GM21360 (cell line): ENCODE data around the gene C1S.
"Not testable (repeated sequence)": the region's sequence is repeated elsewhere in the genome, so short reads cannot be mapped to it uniquely, and the experiment has no call there.

Experiments
- ATAC-seq: cut with Tn5 transposase; IDR thresholded peaks from one replicate; pipeline ENCODE4 v1.9.1; 2021; ENCODE audit warnings: mild to moderate bottlenecking, moderate library complexity; ENCODE audit not compliant: unreplicated experiment

C1S gene

GRCh38 chr12:7060353-7060954, at the start of gene C1S:
TSS of gene C1S (plus strand) at chr12:7060718. CDS start at chr12:7061913, 1,195 bp downstream.
- ATAC-seq, result no peak

DNA sequence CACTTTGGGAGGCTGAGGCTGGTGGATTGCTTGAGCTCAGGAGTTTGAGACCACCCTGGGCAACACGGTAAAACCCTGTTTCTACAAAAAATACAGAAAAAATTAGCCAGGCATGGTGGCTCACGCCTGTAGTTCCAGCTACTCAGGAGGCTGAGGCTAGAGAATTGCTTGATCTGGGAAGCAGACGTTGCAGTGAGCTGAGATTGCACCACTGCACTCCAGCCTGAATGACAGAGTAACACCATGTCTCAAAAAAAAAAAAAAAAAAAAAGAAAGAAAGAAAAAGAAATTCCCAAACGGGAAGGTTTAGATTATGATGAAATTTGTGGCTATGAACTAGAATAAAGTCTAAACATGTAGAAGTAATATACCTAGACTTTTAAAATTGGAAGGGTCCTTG, 49.1 kb upstream of the C1S start:
- not testable (repeated sequence) for ATAC-seq

DNA sequence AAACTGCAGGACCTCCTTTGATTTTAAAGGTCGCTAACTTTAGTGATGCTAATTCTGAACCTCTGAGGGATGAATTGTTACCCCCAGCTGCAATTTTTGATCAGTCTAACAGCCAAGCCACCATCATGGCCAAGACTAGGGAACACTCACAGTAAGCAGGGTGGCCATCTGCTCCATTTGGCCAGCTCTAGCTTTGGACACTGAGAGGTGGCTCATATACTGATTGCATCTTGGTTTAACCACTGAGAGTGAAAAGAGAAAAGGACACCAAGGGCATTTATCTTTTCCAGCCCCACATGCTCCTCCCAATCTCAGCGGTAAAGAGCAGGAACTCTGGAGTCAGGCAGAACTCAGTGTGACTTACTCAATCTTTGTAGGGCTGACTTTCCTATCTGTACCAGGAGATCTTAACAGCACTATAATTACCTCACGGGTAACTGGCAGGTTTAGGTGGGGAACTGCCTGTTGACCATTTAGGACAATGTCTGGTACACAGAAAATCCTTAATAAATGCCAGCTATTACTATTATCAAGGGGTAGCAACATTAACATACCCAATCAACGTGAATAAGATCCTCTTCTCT, 48.4 kb upstream of the C1S start:
- ATAC-seq, result no peak

DNA sequence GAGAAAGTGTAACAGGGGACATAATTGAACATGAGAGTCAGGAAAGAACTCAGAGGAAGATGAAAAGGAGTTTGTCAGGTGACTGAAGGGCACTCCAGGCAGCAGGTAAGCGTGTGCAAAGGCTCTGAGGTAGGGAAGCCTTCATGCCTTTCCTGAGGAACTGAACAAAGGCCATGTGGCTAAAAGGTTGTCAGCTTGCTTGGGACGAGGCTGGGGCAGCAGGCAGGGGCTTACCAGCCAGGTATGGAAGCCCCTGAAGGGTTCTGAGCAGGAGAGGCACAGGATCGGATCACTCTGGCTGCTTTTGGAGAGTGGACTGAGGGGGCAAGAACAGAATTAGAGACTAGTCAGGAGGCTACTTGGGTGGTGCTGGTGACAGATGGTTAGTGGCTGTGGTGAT, 47.4 kb upstream of the C1S start:
- ATAC-seq, result no peak

DNA sequence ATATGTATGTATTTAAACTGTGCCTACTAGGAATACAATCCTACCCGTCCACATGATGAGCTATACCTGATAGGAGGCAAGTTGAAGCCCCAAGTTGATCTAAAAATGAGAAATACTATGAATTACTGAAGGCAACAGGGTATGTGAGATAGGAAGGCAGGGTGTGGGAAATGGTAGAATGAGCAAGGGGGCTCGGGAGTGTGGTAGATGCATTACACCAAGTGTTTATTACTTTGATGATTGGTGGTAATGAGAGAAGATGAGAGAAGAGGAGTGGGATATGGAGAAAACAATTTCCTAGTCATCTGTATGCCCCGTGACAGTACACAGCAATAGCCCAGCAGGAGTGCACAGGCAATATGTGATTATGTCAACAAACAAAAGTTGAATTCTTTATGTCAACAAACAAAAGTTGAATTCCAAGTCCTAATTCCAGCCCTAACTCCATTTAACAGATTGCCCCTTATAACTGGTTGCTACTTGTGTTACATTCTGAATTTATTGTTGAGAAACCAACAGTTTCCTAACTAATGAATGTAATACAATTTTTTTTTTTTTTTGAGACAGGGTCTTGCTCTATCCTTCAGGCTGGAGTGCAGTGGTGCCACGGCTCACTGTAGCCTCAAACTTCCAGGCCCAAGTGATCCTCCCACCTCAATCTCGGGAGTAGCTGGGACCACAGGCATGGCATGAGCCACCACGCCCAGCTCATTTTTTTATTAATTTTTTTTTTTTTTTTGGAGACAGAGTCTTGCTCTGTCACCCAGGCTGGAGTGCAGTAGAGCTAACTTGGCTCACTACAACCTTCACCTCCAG, 44.8 kb upstream of the C1S start:
- no peak for ATAC-seq

GRCh38 chr12:7016958-7017571, 43.5 kb upstream of the C1S start:
- no peak for ATAC-seq

- ATAC-seq, result peak; percentile 15
Observed at GRCh38 chr12:7017870-7018349, 42.6 kb upstream of the C1S start.

DNA sequence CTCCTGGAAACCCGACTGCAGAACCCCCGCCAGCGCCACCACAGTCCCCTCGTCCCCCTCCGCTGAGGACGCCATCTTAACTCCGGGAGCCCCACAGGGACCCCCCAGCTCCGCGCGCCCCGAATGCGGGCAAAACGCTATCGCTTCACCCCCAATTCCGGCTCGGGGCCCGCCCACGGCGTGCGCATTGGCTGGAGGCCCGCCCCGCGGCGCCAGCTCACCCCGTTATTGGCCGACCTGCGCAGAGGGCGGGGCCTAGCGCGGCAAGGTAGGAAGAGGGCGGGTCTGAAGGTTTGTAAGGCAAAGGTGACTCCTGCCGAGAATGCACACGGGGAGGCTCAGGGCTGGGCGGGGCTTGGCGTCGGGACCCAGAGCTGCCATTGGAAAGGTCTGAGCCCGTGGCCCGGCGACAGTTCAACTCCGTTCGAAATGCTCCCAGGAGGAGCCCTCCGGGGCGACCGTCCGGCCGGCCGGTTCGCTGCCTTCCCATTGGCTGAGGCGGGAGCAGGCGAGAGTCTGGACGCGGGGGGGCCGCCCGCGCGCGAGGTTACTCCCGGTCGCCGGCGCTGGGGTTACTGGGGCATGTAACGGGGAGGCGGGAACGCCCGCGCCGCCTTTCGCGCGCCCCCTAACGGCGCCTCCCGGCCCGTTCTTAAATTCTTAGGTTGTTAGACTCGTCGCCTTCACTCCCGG, 42.0 kb upstream of the C1S start, which contains the start of gene LPCAT3:
TSS of gene LPCAT3 (minus strand) at position 127 of the 693 bp plus-strand sequence. CDS start at position 75, 52 bp downstream.
- ATAC-seq, result peak; percentile 85

- no peak for ATAC-seq
Observed at GRCh38 chr12:7019043-7019569, 41.4 kb upstream of the C1S start.

DNA sequence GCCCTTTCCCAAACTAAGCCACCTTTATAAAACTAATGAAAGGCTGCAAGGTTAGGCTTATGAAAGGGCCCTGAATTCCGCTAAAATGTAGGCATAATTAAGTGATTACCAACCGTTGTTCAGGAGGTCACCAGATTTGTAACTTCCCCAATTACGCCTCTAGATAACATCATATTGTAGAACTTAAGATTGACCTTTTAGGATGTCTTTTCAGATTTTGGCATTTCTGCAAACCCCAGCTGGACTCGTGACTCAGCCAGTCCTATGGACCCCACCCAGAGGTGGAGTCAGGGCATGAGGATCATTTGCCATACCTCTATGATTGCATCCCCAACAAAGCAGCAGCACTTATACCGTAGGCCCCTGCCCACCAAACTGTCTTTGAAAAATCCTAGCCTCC, 38.6 kb upstream of the C1S start:
- ATAC-seq, result no peak

- no peak for ATAC-seq
Observed at GRCh38 chr12:7023114-7023513, 37.4 kb upstream of the C1S start.

- no peak for ATAC-seq
Observed at GRCh38 chr12:7026854-7027253, 33.7 kb upstream of the C1S start.

DNA sequence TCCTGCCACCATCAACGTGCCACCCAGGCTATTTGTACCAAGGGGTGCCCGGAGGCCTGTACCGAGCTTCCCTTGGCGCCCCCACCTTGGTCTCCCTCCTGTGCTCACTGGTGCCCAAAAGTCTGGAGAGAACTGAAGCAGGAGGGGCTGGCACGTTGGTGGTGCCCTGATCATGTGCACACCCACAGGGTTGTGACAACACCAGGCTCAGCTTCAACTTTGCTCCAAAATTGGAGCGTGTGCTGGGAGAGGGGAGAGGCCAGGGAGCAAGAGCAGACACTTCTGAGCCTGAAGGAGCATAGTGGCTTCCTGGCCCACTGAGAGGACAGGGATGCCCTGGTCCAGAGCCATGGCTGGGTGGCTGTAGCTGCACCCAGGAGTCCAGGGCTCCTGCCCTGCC, 29.2 kb upstream of the C1S start:
- ATAC-seq, result no peak

DNA sequence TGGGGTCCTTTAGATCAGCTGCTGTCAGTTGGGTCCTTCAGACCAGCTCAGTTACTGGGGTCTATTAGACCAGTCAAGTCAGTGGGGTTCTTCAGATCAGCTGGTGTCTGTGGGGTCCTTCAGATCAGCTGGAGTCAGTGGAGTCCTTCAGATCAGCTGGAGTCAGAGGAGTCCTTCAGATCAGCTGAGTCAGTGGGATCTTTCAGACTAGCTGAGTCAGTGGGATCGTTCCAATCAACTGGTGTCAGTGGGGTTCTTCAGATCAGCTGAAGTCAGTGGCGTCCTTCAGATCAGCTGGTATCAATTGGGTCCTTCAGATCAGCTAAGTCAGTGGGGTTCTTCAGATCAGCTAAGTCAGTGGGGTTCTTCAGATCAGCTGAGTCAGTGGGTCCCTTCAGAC, 27.5 kb upstream of the C1S start:
- no peak for ATAC-seq

DNA sequence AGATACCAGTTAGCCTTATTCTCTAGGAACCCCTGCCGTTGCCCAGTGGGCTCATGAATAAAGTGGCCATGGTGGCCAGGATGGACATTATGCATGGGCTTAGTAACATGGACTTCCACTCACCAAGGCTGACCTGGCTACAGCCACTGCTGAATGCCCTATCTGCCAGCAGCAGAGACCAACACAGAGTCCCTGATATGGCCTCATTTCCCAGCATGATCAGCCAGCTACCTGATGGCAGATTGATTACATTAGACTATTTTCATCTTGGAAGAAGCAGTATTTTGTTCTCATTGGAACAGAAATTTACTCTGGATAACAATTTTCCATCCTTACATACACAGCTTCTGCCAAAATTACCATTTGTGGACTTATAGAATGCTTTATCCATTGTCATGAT, 26.1 kb upstream of the C1S start:
- no peak for ATAC-seq

DNA sequence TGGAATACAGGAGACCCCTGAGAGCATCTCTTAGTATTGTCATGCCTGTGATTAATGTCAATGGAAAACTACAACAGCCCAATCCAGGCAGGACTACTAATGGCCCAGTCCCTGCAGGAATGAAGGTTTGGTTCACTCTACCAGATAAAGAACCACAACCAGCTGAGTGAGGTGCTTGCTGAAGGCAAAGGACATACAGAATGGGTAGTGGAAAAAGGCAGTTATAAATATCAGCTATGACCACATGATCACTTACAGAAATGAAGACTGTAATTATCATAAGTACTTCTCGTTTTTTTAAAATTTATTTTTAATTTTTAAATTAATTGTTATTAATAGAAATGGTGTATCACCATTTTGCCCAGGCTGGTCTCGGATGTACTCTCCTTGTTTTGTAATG, 25.1 kb upstream of the C1S start:
- ATAC-seq, result no peak

DNA sequence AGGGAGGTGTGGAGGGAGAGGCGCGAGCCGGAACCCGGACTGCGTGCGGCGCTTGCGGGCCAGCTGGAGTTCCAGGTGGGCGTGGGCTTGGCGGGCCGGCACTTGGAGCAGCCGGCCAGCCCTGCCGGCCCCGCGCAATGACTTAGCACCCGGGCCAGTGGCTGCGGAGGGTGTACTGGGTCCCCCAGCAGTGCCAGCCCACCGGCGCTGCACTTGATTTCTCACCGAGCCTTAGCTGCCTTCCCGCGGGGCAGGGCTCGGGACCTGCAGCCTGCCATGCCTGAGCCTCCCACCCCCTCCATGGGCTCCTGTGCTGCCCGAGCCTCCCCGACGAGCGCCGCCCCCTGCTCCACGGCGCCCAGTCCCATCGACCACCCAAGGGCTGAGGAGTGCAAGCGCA, 23.1 kb upstream of the C1S start:
- not testable (repeated sequence) for ATAC-seq

DNA sequence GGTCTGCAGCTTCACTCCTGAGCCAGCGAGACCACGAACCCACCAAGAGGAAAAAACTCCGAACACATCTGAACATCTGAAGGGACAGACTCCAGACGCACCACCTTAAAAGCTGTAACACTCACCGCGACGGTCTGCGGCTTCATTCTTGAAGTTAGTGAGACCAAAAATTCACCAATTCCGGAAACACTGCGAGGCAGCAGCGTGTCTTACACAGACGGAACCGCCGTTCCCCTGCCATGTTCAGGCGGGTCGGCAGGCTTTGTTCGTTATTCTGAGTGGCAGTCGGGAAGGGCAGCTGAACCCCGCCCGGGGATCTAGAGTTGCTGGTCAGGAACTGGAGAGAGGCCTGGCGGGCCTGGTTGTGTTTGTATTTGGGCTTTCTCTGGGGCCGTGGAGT, 21.9 kb upstream of the C1S start:
- no peak for ATAC-seq

- ATAC-seq, result no peak
Observed at GRCh38 chr12:7039403-7039802, 21.1 kb upstream of the C1S start.

GRCh38 chr12:7042842-7043241, 17.7 kb upstream of the C1S start:
- ATAC-seq, result no peak

DNA sequence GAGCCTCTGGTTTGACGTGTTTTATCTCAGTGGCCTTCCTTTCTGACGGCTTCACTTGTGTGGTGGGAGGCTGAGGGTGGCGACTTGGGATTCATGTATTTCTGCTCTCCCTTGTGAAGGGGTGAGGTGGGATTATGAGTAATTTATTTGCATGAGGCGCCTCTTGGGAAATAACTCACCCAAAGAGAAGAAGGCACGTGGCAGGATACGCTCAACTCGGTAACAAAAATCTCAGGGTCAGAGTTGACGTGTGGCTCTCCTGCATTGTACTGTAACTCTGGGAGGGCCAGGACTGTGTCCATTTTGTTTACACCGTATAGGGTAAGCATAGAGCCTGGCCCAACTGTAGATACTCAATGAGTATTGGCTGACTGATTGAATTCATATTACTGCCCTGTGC, 14.6 kb upstream of the C1S start:
- no peak for ATAC-seq
